Measurements from ENCODE around the gene IDH2.

DNA sequence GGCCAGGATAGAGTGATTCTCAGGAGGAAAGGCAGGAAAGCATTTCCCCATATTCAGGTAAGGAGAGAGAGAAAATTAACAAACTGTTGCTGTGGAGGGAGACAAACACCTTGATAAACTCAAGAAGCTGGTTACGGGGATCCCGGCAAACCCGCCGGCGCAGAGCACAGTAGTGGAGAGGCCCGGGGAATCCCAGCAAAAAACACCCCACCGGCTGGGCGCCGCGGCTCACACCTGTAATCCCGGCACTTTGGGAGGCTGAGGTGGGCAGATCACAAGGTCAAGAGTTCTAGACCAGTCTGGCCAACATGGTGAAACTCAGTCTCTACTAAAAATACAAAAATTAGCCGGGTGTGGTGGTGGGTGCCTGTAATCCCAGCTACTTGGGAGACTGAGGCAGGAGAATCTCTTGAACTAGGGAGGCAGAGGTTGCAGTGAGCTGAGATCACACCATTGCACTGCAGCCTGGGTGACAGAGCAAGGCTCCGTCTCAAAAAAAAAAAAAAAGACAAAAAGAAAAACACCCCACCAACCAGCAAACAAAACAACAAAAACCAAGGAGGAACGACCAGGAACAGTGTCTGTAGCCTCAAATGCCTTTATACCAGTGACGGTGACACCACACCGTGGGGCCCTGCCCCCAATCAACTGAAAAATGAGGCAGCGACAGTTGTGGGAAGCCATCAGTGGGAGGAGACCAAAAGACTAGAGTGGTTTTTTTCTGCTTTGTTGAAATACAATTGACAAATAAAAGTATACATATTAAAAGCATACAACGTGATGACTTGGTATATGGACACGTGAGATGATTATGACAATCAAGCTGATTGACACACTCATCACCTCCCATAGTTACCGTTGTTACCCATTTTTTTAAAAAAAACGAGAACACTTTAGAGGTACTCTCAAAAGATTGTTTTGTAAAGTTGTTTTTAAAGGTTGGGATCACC is 40.2 kb upstream of the IDH2 start:
- no peak for TF ChIP-seq CTCF (IDR thresholded peaks at IDR 0.05)
- no peak for TF ChIP-seq EZH2 (IDR thresholded peaks at IDR 0.05)

Measured in neural progenitor cell (in vitro differentiated cells).